SK-N-SH treated with all-trans-retinoic acid at 6 μM for 48 hours (cell line): ENCODE data around the gene RRBP1.

Source experiments
- ATAC-seq: fragments of 200-7000 bp; cut with Tn5 transposase; 3 replicates; pipeline ENCODE4 v1.9.1; 2020; ENCODE audit warnings: mild to moderate bottlenecking, moderate library complexity
- ARNTL ChIP-seq: fragments of 450-650 bp; formaldehyde crosslinking; IDR thresholded peaks from 2 replicates; pipeline ENCODE4 v1.5.0; 2020; ENCODE audit warnings: low read depth, mild to moderate bottlenecking, moderate library complexity, borderline replicate concordance
- BACH2 ChIP-seq: fragments of 250-450 bp; sonication (Bioruptor Pico); IDR thresholded peaks from 2 replicates; pipeline ENCODE4 v1.9.0; 2021; ENCODE audit warnings: mild to moderate bottlenecking, borderline replicate concordance
- CREB5 ChIP-seq: fragments of 250-450 bp; sonication (Bioruptor Pico); IDR thresholded peaks from 2 replicates; pipeline ENCODE4 v1.5.1; 2020; ENCODE audit warnings: low read depth, mild to moderate bottlenecking, moderate library complexity
- CSDC2 ChIP-seq: fragments of 250-450 bp; sonication (Bioruptor Pico); IDR thresholded peaks from 2 replicates; pipeline ENCODE4 v1.5.0; 2020; ENCODE audit warnings: mild to moderate bottlenecking, moderate library complexity
- CSRNP3 ChIP-seq: fragments of 250-450 bp; sonication (Bioruptor Pico); IDR thresholded peaks from 2 replicates; pipeline ENCODE4 v1.5.1; 2021; ENCODE audit warnings: mild to moderate bottlenecking, moderate library complexity
- ESRRG ChIP-seq: fragments of 250-450 bp; sonication (Bioruptor Pico); IDR thresholded peaks from 2 replicates; pipeline ENCODE4 v1.6.1; 2021; ENCODE audit warnings: mild to moderate bottlenecking
- GLIS3 ChIP-seq: fragments of 250-450 bp; sonication (Bioruptor Pico); IDR thresholded peaks from 2 replicates; pipeline ENCODE4 v1.5.0; 2020; ENCODE audit warnings: mild to moderate bottlenecking, moderate library complexity
- ISL1 ChIP-seq: fragments of 250-450 bp; sonication (Bioruptor Pico); IDR thresholded peaks from 2 replicates; pipeline ENCODE4 v2.1.2; 2022; ENCODE audit warnings: mild to moderate bottlenecking, moderate library complexity
- OSR1 ChIP-seq: fragments of 250-450 bp; sonication (Bioruptor Pico); IDR thresholded peaks from 2 replicates; pipeline ENCODE4 v1.8.0; 2022; ENCODE audit warnings: moderate library complexity, mild to moderate bottlenecking, inconsistent platforms
- POU6F1 ChIP-seq: fragments of 250-450 bp; sonication (Bioruptor Pico); IDR thresholded peaks from 2 replicates; pipeline ENCODE4 v1.8.0; 2021; ENCODE audit warnings: low read depth, mild to moderate bottlenecking, moderate library complexity, borderline replicate concordance
- PPARA ChIP-seq: fragments of 250-450 bp; sonication (Bioruptor Pico); IDR thresholded peaks from 2 replicates; pipeline ENCODE4 v1.5.0; 2020; ENCODE audit warnings: mild to moderate bottlenecking, borderline replicate concordance
- RARB ChIP-seq: fragments of 250-450 bp; sonication (Bioruptor Pico); IDR thresholded peaks from 2 replicates; pipeline ENCODE4 v1.8.0; 2021; ENCODE audit warnings: mild to moderate bottlenecking, moderate library complexity
- SNAI2 ChIP-seq: fragments of 250-450 bp; sonication (Bioruptor Pico); IDR thresholded peaks from 2 replicates; pipeline ENCODE4 v1.5.0; 2020; ENCODE audit warnings: mild to moderate bottlenecking, moderate library complexity
- TCF4 ChIP-seq: fragments of 250-450 bp; sonication (Bioruptor Pico); IDR thresholded peaks from 2 replicates; pipeline ENCODE4 v1.8.0; 2021; ENCODE audit warnings: mild to moderate bottlenecking, moderate library complexity, borderline replicate concordance
- TOX ChIP-seq: fragments of 250-450 bp; sonication (Bioruptor Pico); IDR thresholded peaks from 2 replicates; pipeline ENCODE4 v1.8.0; 2021; ENCODE audit warnings: mild to moderate bottlenecking, moderate library complexity, borderline replicate concordance
- TSHZ2 ChIP-seq: fragments of 250-450 bp; sonication (Bioruptor Pico); IDR thresholded peaks from 2 replicates; pipeline ENCODE4 v1.5.0; 2020; ENCODE audit warnings: mild to moderate bottlenecking, moderate library complexity
- ZC3H10 ChIP-seq: fragments of 250-450 bp; sonication (Bioruptor Pico); IDR thresholded peaks from 2 replicates; pipeline ENCODE4 v1.5.1; 2021; ENCODE audit warnings: mild to moderate bottlenecking, moderate library complexity
- ZFP3 ChIP-seq: fragments of 250-450 bp; sonication (Bioruptor Pico); IDR thresholded peaks from 2 replicates; pipeline ENCODE4 v1.5.0; 2020; ENCODE audit warnings: mild to moderate bottlenecking, moderate library complexity
- ZNF565 ChIP-seq: fragments of 450-650 bp; formaldehyde crosslinking; conservative IDR thresholded peaks from 2 replicates; pipeline ENCODE4 v1.5.0; 2020; ENCODE audit warnings: low read depth, mild to moderate bottlenecking, moderate library complexity
- ZNF70 ChIP-seq: fragments of 450-650 bp; formaldehyde crosslinking; IDR thresholded peaks from 2 replicates; pipeline ENCODE4 v1.5.0; 2020; ENCODE audit warnings: mild to moderate bottlenecking, moderate library complexity
- ZNF8 ChIP-seq: fragments of 450-650 bp; formaldehyde crosslinking; IDR thresholded peaks from 2 replicates; pipeline ENCODE4 v1.5.0; 2020; ENCODE audit warnings: mild to moderate bottlenecking, moderate library complexity

RRBP1 gene

GRCh38 chr20:17624551-17625245 lies 57.3 kb downstream of the RRBP1 start:
- ATAC-seq = no peak
- TF ChIP-seq ZNF565 (CRISPR knock-in tag) (no peak), TCF4 (CRISPR knock-in tag) (no peak), CSRNP3 (no peak), CSDC2 (CRISPR knock-in tag) (no peak), BACH2 (CRISPR knock-in tag) (no peak), POU6F1 (CRISPR knock-in tag) (no peak), ZC3H10 (no peak), ZNF8 (no peak), ISL1 (no peak), PPARA (CRISPR knock-in tag) (no peak), ARNTL (CRISPR knock-in tag) (no peak), ZFP3 (CRISPR knock-in tag) (no peak), SNAI2 (CRISPR knock-in tag) (no peak), CREB5 (CRISPR knock-in tag) (no peak), ESRRG (CRISPR knock-in tag) (no peak)

- no peak for ATAC-seq
- no peak for TF ChIP-seq RARB (CRISPR knock-in tag)
- no peak for TF ChIP-seq OSR1 (CRISPR knock-in tag)
- TF ChIP-seq CSDC2 (CRISPR knock-in tag) = no peak
- TF ChIP-seq ZNF70 = no peak
- TF ChIP-seq ZFP3 (CRISPR knock-in tag) = no peak
- TF ChIP-seq ESRRG (CRISPR knock-in tag) = no peak
- TF ChIP-seq BACH2 (CRISPR knock-in tag) = no peak
- no peak for TF ChIP-seq TOX (CRISPR knock-in tag)
- TF ChIP-seq ZNF565 (CRISPR knock-in tag) = no peak
- no peak for TF ChIP-seq ARNTL (CRISPR knock-in tag)
- TF ChIP-seq, all 23 proteins: peak for 0
Measured at GRCh38 chr20:17624070-17624469, 58.0 kb downstream of the RRBP1 start.

- TF ChIP-seq ZNF70 (no peak), ZNF565 (CRISPR knock-in tag) (no peak), SNAI2 (CRISPR knock-in tag) (no peak), BACH2 (CRISPR knock-in tag) (no peak), CSDC2 (CRISPR knock-in tag) (no peak), TSHZ2 (CRISPR knock-in tag) (no peak), ARNTL (CRISPR knock-in tag) (no peak), ZC3H10 (no peak), GLIS3 (CRISPR knock-in tag) (no peak), POU6F1 (CRISPR knock-in tag) (no peak), ZFP3 (CRISPR knock-in tag) (no peak), CREB5 (CRISPR knock-in tag) (no peak), TOX (CRISPR knock-in tag) (no peak)
- no peak for ATAC-seq
Measured at GRCh38 chr20:17622851-17623508, 59.1 kb downstream of the RRBP1 start.
